Loucy (cell line): Measurements from ENCODE around the gene MGLL.

ENCODE experiments used
- H2AFZ ChIP-seq: fragments of 200-600 bp; sonication (generic); 2 replicates; pipeline ENCODE4 v1.6.0; 2016; ENCODE audit warnings: antibody characterized with exemption, mild to moderate bottlenecking, low read length, moderate library complexity
- H3F3A ChIP-seq: fragments of 200-600 bp; 2 replicates; pipeline ENCODE4 v1.6.0; 2016; ENCODE audit warnings: antibody characterized with exemption, low read depth, mild to moderate bottlenecking
- H3K27me3 ChIP-seq: fragments of 200-600 bp; sonication (generic); 2 replicates; pipeline ENCODE4 v1.6.1; 2014; ENCODE audit warnings: low read length, mild to moderate bottlenecking; ENCODE audit not compliant: insufficient read depth, poor library complexity, severe bottlenecking
- H3K36me3 ChIP-seq: fragments of 200-600 bp; sonication (generic); 2 replicates; pipeline ENCODE4 v1.6.1; 2016; ENCODE audit warnings: low read length; ENCODE audit not compliant: insufficient read depth
- H3K4me1 ChIP-seq: fragments of 200-600 bp; sonication (generic); 2 replicates; pipeline ENCODE4 v1.5.1; 2014; ENCODE audit warnings: low read length, mild to moderate bottlenecking; ENCODE audit not compliant: insufficient read depth, poor library complexity, severe bottlenecking
- H3K4me2 ChIP-seq: fragments of 200-600 bp; sonication (generic); 2 replicates; pipeline ENCODE4 v1.6.0; 2014; ENCODE audit warnings: antibody characterized with exemption, low read length, low read depth, mild to moderate bottlenecking; ENCODE audit not compliant: poor library complexity, severe bottlenecking
- H3K4me3 ChIP-seq: fragments of 200-600 bp; sonication (generic); 2 replicates; pipeline ENCODE4 v1.5.1; 2014; ENCODE audit warnings: low read length, mild to moderate bottlenecking, mixed read lengths; ENCODE audit not compliant: poor library complexity, severe bottlenecking
- H3K79me2 ChIP-seq: fragments of 200-600 bp; sonication (generic); 2 replicates; pipeline ENCODE4 v1.6.1; 2014; ENCODE audit warnings: low read length; ENCODE audit not compliant: insufficient read depth
- H3K9ac ChIP-seq: fragments of 200-600 bp; sonication (generic); 2 replicates; pipeline ENCODE4 v1.6.0; 2014; ENCODE audit warnings: mild to moderate bottlenecking, low read depth, low read length, moderate library complexity; ENCODE audit not compliant: poor library complexity, severe bottlenecking
- H3K9me2 ChIP-seq: fragments of 200-600 bp; sonication (generic); replicated peaks from 2 replicates; pipeline ENCODE4 v1.6.1; 2016; ENCODE audit warnings: low read depth, low read length, mixed read lengths
- H3K9me3 ChIP-seq: fragments of 200-600 bp; sonication (generic); 2 replicates; pipeline ENCODE4 v1.6.1; 2014; ENCODE audit warnings: mild to moderate bottlenecking, antibody characterized with exemption, low read length, low read depth; ENCODE audit not compliant: insufficient read depth
- H4K20me1 ChIP-seq: fragments of 200-600 bp; sonication (generic); 2 replicates; pipeline ENCODE4 v1.6.0; 2014; ENCODE audit warnings: antibody characterized with exemption, low read length, mild to moderate bottlenecking; ENCODE audit not compliant: insufficient read depth, poor library complexity, severe bottlenecking
- CTCF ChIP-seq: fragments of 200-600 bp; sonication (generic); conservative IDR thresholded peaks from 2 replicates; pipeline ENCODE4 v1.5.1; 2014; ENCODE audit warnings: mild to moderate bottlenecking, antibody characterized with exemption, low read length
- EZH2phosphoT487 ChIP-seq: fragments of 200-600 bp; IDR thresholded peaks from 2 replicates; pipeline ENCODE4 v1.6.1; 2018; ENCODE audit warnings: antibody characterized with exemption, mild to moderate bottlenecking, moderate library complexity, borderline replicate concordance

The MGLL gene

GRCh38 chr3:127669541-127670228, 152.6 kb downstream of the MGLL start:
- H3K9ac ChIP-seq, result no peak overlapping the region
- H3K4me1 ChIP-seq, result peaks cover 13% of the 10 kb centered on the region
- H3K36me3 ChIP-seq, result no peaks in the 10 kb centered on the region
- no peaks in the 10 kb centered on the region for H3K27me3 ChIP-seq
- no peaks in the 10 kb centered on the region for H3K9me2 ChIP-seq
- TF ChIP-seq EZH2phosphoT487 (no peak), CTCF (no peak)
- no peak overlapping the region for H3K4me2 ChIP-seq
- H3K79me2 ChIP-seq, result peaks cover 21% of the 10 kb centered on the region
- H3K9me3 ChIP-seq, result no peaks in the 10 kb centered on the region
- no peaks in the 10 kb centered on the region for H3F3A ChIP-seq
- H3K4me3 ChIP-seq, result no peak overlapping the region
- no peaks in the 10 kb centered on the region for H4K20me1 ChIP-seq
- no peak overlapping the region for H2AFZ ChIP-seq

GRCh38 chr3:127668906-127669305, 153.4 kb downstream of the MGLL start:
- no peaks in the 10 kb centered on the region for H4K20me1 ChIP-seq
- no peaks in the 10 kb centered on the region for H3K9me3 ChIP-seq
- H3K4me3 ChIP-seq, result no peak overlapping the region
- no peak overlapping the region for H3K9ac ChIP-seq
- H3K79me2 ChIP-seq, result peaks cover 20% of the 10 kb centered on the region
- no peaks in the 10 kb centered on the region for H3K27me3 ChIP-seq
- H3K4me1 ChIP-seq, result peaks cover 11% of the 10 kb centered on the region
- H3K36me3 ChIP-seq, result no peaks in the 10 kb centered on the region
- H3K9me2 ChIP-seq, result no peaks in the 10 kb centered on the region
- no peak overlapping the region for H3K4me2 ChIP-seq
- no peak for TF ChIP-seq EZH2phosphoT487
- TF ChIP-seq CTCF, result no peak
- H2AFZ ChIP-seq, result no peak overlapping the region
- no peaks in the 10 kb centered on the region for H3F3A ChIP-seq

GRCh38 chr3:127667119-127667681, 155.1 kb downstream of the MGLL start:
- no peak overlapping the region for H2AFZ ChIP-seq
- H3K4me1 ChIP-seq, result peaks cover 4% of the 10 kb centered on the region
- no peaks in the 10 kb centered on the region for H3K36me3 ChIP-seq
- peaks cover 11% of the 10 kb centered on the region for H3K79me2 ChIP-seq
- H4K20me1 ChIP-seq, result no peaks in the 10 kb centered on the region
- no peak for TF ChIP-seq EZH2phosphoT487
- TF ChIP-seq CTCF, result no peak
- no peaks in the 10 kb centered on the region for H3F3A ChIP-seq
- no peaks in the 10 kb centered on the region for H3K27me3 ChIP-seq
- H3K9ac ChIP-seq, result no peak overlapping the region
- H3K4me3 ChIP-seq, result no peak overlapping the region
- H3K9me2 ChIP-seq, result no peaks in the 10 kb centered on the region
- H3K4me2 ChIP-seq, result no peak overlapping the region
- no peaks in the 10 kb centered on the region for H3K9me3 ChIP-seq
